Gastroesophageal sphincter (tissue), 4 donors: ENCODE results near the gene RGS14. TPM values are rescaled to one million over a fixed set of nuclear protein-coding genes. Genes with fewer than 3 reads are reported as not detected.
"Not testable (repeated sequence)": the region's sequence is repeated elsewhere in the genome, so short reads cannot be mapped to it uniquely, and the experiment has no call there.

Source experiments
- ATAC-seq: fragments of 150-250 bp; one replicate; pipeline ENCODE4 v1.9.1; 2016; ENCODE audit warnings: mild to moderate bottlenecking, moderate library complexity
- H3K27ac ChIP-seq, 4 donors: fragments of 200-600 bp; sonication (generic) in 3 of 4; 1 replicate in 3 of 4; 2 replicates in 1 of 4; pipeline ENCODE4 v1.5.1; 2016 to 2019
- H3K27me3 ChIP-seq: fragments of 200-600 bp; sonication (generic); one replicate; pipeline ENCODE4 v1.5.1; 2019
- H3K36me3 ChIP-seq, 2 donors: fragments of 200-600 bp; sonication (generic); one replicate each; pipeline ENCODE4 v1.5.1; 2019; ENCODE audit warnings: control low read depth in 1 of 2
- H3K4me1 ChIP-seq, 3 donors: fragments of 200-600 bp; sonication (generic); 1 replicate in 2 of 3; 2 replicates in 1 of 3; pipeline ENCODE4 v1.5.1; 2016 to 2019; ENCODE audit warnings: control low read depth in 2 of 3
- H3K4me3 ChIP-seq, 2 donors: fragments of 200-600 bp; sonication (generic); one replicate each; pipeline ENCODE4 v1.5.1; 2019; ENCODE audit warnings: mild to moderate bottlenecking in 1 of 2, moderate library complexity in 1 of 2
- H3K9me3 ChIP-seq, 3 donors: fragments of 200-600 bp; sonication (generic); one replicate each; pipeline ENCODE4 v1.5.1; 2017 to 2019; ENCODE audit warnings: control low read depth in 2 of 3
- EP300 ChIP-seq: sonication (generic); formaldehyde crosslinking; IDR thresholded peaks from one replicate; pipeline ENCODE4 v1.6.1; 2017; ENCODE audit warnings: antibody characterized with exemption, mild to moderate bottlenecking
- POLR2A ChIP-seq, 2 donors: fragments of 450-650 bp; IDR thresholded peaks; one replicate each; pipeline ENCODE4 v1.6.1; 2017; ENCODE audit warnings: antibody characterized with exemption in 2 of 2, mild to moderate bottlenecking in 2 of 2, moderate library complexity in 1 of 2
- POLR2AphosphoS5 ChIP-seq: sonication (generic); formaldehyde crosslinking; IDR thresholded peaks from one replicate; pipeline ENCODE4 v1.6.1; 2017; ENCODE audit warnings: antibody characterized with exemption
- WGBS, 2 donors: methylation state at CpG; one replicate each; pipeline ENCODE4 v1.1.5; 2018; ENCODE audit warnings: low coverage in 1 of 2; 5-methylcytosine and 5-hydroxymethylcytosine counted together
- total RNA-seq, 4 donors: library from RNA; depleted of rRNA; stranded (reverse); fragments of >200 nt; gene quantifications; one replicate each; pipeline ENCODE4 v1.1.0, GENCODE V29; 2016
- TF ChIP-seq, protein P1 (sequence below), 4 experiments: fragments of 200-600 bp in 2 of 4; fragments of 450-650 bp in 2 of 4; sonication (generic) in 1 of 4; IDR thresholded peaks; one replicate each; pipeline ENCODE4 v1.5.1; 2017 to 2019; ENCODE audit warnings: antibody characterized with exemption in 4 of 4, mild to moderate bottlenecking in 2 of 4, moderate library complexity in 2 of 4

Gene RGS14
- total RNA-seq, 4 donors from 2014 or later: 7.6 to 20.1 (median 13.7) TPM

DNA sequence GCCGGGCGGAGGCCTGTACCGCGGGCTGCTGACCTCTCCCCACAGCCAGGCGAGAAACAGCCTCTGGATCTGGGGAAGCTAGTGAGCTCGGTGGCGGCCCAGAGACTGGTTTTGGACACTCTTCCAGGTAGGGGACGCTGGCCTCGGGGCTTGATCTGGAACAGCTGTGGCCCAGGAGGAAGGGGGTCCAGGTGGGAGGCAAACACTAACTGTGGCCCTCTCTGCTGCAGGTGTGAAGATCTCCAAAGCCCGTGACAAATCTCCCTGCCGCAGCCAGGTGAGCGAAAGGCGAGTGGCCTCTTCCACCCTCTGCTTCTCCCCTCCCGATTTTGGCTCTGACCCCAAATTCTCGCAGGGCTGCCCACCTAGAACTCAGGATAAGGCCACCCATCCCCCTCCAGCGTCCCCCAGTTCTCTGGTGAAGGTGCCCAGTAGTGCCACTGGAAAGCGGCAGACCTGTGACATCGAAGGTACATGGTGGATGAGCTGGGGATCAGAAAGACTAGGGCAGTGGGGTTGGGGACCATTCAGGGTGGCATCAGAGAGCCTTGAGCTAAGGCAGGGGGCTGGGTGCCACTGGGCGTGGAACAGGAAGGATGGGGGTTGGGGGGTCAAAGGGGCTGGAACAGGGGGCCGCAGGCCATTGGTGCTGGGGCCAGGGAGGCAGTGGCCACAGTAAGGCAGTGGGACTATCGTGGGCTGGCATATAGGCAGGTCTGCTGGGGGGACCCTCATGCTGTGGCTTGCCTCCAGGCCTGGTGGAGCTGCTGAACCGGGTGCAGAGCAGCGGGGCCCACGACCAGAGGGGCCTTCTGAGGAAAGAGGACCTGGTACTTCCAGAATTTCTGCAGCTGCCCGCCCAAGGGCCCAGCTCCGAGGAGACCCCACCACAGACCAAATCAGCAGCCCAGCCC is 13.7 kb downstream of the RGS14 start:
- H3K9me3 ChIP-seq: no peaks in the 10 kb centered on the region
- H3K4me3 ChIP-seq: peak overlapping the region; percentile 34 to 49
- peaks cover 0 to 57% (median 11%) of the 10 kb centered on the region in 3 donors for H3K4me1 ChIP-seq
- H3K27me3 ChIP-seq: peaks cover 7% of the 10 kb centered on the region
- H3K27ac ChIP-seq: peak overlapping the region in 3 of 4 donors; percentile 53 to 76 (median 64)
- 81% methylated on average over 5 of the region's 26 CpGs; no CpG with 5 or more reads in 1 of the 2 donors for WGBS, 2 donors
- peak in 1 of 2 donors; percentile 8 for TF ChIP-seq POLR2A (IDR thresholded peaks at IDR 0.05)
- TF ChIP-seq, protein P1, sequence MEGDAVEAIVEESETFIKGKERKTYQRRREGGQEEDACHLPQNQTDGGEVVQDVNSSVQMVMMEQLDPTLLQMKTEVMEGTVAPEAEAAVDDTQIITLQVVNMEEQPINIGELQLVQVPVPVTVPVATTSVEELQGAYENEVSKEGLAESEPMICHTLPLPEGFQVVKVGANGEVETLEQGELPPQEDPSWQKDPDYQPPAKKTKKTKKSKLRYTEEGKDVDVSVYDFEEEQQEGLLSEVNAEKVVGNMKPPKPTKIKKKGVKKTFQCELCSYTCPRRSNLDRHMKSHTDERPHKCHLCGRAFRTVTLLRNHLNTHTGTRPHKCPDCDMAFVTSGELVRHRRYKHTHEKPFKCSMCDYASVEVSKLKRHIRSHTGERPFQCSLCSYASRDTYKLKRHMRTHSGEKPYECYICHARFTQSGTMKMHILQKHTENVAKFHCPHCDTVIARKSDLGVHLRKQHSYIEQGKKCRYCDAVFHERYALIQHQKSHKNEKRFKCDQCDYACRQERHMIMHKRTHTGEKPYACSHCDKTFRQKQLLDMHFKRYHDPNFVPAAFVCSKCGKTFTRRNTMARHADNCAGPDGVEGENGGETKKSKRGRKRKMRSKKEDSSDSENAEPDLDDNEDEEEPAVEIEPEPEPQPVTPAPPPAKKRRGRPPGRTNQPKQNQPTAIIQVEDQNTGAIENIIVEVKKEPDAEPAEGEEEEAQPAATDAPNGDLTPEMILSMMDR (IDR thresholded peaks at IDR 0.05): no peak
- no peak for ATAC-seq
- H3K36me3 ChIP-seq: peaks cover 0 to 10% of the 10 kb centered on the region in 2 donors

GRCh38 chr5:177372034-177372896 is 14.5 kb downstream of the RGS14 start:
- TF ChIP-seq, protein P1 (IDR thresholded peaks at IDR 0.05): no peak
- TF ChIP-seq EP300 (no peak), POLR2AphosphoS5 (no peak), POLR2A (IDR thresholded peaks at IDR 0.05) (no peak)
- Histone ChIP-seq H3K4me1 (peaks cover 0 to 49% (median 7%) of the 10 kb centered on the region in 3 donors), H3K27ac (no peak overlapping the region), H3K36me3 (peaks cover 0 to 10% of the 10 kb centered on the region in 2 donors), H3K4me3 (no peak overlapping the region), H3K9me3 (no peaks in the 10 kb centered on the region), H3K27me3 (peaks cover 7% of the 10 kb centered on the region)
- WGBS, 2 donors: 20% methylated on average over 1 of the region's 12 CpGs; no CpG with 5 or more reads in 1 of the 2 donors
- no peak for ATAC-seq

GRCh38 chr5:177372910-177373309 is 15.2 kb downstream of the RGS14 start:
- peaks cover 0 to 43% (median 3%) of the 10 kb centered on the region in 3 donors for H3K4me1 ChIP-seq
- H3K4me3 ChIP-seq: no peak overlapping the region
- TF ChIP-seq POLR2AphosphoS5 (no peak), POLR2A (IDR thresholded peaks at IDR 0.05) (no peak), EP300 (no peak)
- TF ChIP-seq, protein P1 (IDR thresholded peaks at IDR 0.05): no peak
- H3K27me3 ChIP-seq: peaks cover 7% of the 10 kb centered on the region
- H3K36me3 ChIP-seq: peaks cover 0 to 10% of the 10 kb centered on the region in 2 donors
- H3K9me3 ChIP-seq: no peaks in the 10 kb centered on the region
- 90 to 100% methylated on average over 2 to 4 of the region's 6 CpGs for WGBS, 2 donors
- no peak for ATAC-seq
- H3K27ac ChIP-seq: no peak overlapping the region

- no peak overlapping the region for H3K4me3 ChIP-seq
- 39 to 69% methylated on average over 4 to 6 of the region's 6 CpGs for WGBS, 2 donors
- peaks cover 0 to 10% of the 10 kb centered on the region in 2 donors for H3K36me3 ChIP-seq
- H3K27ac ChIP-seq: no peak overlapping the region
- H3K4me1 ChIP-seq: peaks cover 0 to 34% (median 0%) of the 10 kb centered on the region in 3 donors
- TF ChIP-seq POLR2A (IDR thresholded peaks at IDR 0.05) (no peak), POLR2AphosphoS5 (no peak)
- ATAC-seq: no peak
- H3K27me3 ChIP-seq: peaks cover 7% of the 10 kb centered on the region
- H3K9me3 ChIP-seq: no peaks in the 10 kb centered on the region
Observed at GRCh38 chr5:177373806-177374205, 16.1 kb downstream of the RGS14 start.

- Histone ChIP-seq H3K27me3 (peaks cover 7% of the 10 kb centered on the region), H3K9me3 (no peaks in the 10 kb centered on the region), H3K36me3 (peaks cover 0 to 10% of the 10 kb centered on the region in 2 donors), H3K4me1 (peaks cover 0 to 31% (median 0%) of the 10 kb centered on the region in 3 donors), H3K27ac (no peak overlapping the region), H3K4me3 (no peak overlapping the region)
- no peak for ATAC-seq
- whole genome bisulfite sequencing, 2 donors: 46 to 55% methylated on average over 2 to 5 of the region's 5 CpGs
- TF ChIP-seq EP300: no peak
- TF ChIP-seq, protein P1 (IDR thresholded peaks at IDR 0.05): no peak
- TF ChIP-seq POLR2A (IDR thresholded peaks at IDR 0.05): no peak
- TF ChIP-seq POLR2AphosphoS5: no peak
Observed at GRCh38 chr5:177374211-177374610, 16.5 kb downstream of the RGS14 start.

- not testable (repeated sequence) for H3K9me3 ChIP-seq, ATAC-seq, H3K27me3 ChIP-seq, H3K27ac ChIP-seq, H3K36me3 ChIP-seq, H3K4me3 ChIP-seq
- H3K4me1 ChIP-seq: peaks cover 0 to 18% (median 0%) of the 10 kb centered on the region in 3 donors
- WGBS, 2 donors: 84 to 88% methylated on average over 3 to 5 of the region's 5 CpGs
Observed at GRCh38 chr5:177375516-177375915, 17.8 kb downstream of the RGS14 start.
